ENCODE measurements around the gene SLC22A13. TPM values are rescaled to one million over a fixed set of nuclear protein-coding genes. Genes with fewer than 3 reads are reported as not detected.

SLC22A13 gene
- total and polyA plus RNA-seq, 9 of the 15 experiments (the other 6 are each of a cell fraction or from before 2014, with no cell fraction given) = 0.09 to 0.49 (median 0.17) TPM; not detected in 3

DNA sequence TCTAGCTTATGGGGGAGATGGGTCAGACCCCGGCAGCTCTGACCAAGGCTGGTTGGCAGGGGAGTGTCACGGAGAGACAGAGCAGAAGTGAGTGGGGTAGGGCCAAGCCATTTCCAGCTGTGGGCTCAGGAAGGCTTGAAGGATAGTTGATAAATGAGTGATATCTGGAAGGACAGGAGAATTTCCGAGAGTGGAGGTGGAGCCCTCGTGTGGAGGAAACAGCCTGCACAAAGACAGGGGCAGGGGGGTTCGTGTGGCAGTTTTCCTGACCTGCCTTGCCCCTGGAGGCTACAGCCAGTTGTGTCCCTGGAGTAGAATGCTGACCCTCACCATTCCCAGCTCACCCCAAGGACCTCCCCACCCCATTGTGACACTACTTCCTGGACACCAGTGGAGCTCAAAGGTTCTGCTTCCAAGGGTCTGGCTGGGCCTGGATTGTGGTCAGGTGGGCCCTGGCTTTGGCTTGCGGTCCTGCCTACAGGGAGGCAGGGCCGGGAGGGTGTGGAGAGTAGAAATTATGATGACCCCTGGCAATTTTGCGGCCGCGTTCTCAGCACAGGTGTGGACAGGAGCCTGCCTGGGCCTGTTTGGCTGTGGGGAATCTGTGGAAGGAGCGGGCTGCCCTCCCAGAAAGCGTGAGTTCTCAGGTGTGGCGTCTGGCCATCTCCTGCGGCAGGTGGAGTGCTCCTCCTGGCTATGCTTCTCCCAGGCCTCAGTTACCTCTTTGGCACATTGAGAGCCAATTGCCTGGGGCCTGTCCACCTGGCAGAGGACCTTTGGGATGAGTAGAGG, 16.5 kb downstream of the SLC22A13 start, which contains the start of gene SLC22A14 (continued):
- TF ChIP-seq, protein P1, sequence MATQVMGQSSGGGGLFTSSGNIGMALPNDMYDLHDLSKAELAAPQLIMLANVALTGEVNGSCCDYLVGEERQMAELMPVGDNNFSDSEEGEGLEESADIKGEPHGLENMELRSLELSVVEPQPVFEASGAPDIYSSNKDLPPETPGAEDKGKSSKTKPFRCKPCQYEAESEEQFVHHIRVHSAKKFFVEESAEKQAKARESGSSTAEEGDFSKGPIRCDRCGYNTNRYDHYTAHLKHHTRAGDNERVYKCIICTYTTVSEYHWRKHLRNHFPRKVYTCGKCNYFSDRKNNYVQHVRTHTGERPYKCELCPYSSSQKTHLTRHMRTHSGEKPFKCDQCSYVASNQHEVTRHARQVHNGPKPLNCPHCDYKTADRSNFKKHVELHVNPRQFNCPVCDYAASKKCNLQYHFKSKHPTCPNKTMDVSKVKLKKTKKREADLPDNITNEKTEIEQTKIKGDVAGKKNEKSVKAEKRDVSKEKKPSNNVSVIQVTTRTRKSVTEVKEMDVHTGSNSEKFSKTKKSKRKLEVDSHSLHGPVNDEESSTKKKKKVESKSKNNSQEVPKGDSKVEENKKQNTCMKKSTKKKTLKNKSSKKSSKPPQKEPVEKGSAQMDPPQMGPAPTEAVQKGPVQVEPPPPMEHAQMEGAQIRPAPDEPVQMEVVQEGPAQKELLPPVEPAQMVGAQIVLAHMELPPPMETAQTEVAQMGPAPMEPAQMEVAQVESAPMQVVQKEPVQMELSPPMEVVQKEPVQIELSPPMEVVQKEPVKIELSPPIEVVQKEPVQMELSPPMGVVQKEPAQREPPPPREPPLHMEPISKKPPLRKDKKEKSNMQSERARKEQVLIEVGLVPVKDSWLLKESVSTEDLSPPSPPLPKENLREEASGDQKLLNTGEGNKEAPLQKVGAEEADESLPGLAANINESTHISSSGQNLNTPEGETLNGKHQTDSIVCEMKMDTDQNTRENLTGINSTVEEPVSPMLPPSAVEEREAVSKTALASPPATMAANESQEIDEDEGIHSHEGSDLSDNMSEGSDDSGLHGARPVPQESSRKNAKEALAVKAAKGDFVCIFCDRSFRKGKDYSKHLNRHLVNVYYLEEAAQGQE (IDR thresholded peaks at IDR 0.05; ENCODE audit: borderline replicate concordance) = peak; percentile 66; the same call in 1 of the 2 replicates
- TF ChIP-seq, protein P1 (CRISPR knock-in tag; IDR thresholded peaks at IDR 0.05; ENCODE audit: low read depth) = no peak

Measured in K562 (cell line).